Activated CD8-positive, alpha-beta memory T cell treated with anti-CD3 and anti-CD28 coated beads for 24 hours (primary cell): Measurements from ENCODE around the gene NBPF3.
"Not testable (repeated sequence)": the region's sequence is repeated elsewhere in the genome, so short reads cannot be mapped to it uniquely, and the experiment has no call there.

Experiments
- DNase-seq: peaks from one replicate; pipeline ENCODE4 v3.0.0-alpha.2; 2020

Gene NBPF3

DNA sequence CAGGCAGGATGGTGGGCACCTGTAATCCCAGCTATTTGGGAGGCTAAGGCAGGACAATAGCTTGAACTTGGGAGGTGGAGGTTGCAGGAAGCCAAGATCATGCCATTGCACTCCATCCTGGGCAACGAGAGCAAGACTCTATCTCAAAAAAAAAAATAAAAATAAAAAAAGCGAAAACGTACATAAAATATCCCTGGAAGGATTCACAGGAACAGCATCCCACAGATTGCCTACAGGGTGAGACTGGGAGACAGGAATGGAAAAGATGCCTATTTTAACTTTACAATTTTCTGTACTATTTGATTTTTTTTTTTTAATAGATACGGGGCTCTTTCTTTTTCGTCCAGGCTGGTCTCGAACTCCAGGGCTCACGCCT lies 604 bp upstream of the NBPF3 start:
- DNase-seq: no peak

DNA sequence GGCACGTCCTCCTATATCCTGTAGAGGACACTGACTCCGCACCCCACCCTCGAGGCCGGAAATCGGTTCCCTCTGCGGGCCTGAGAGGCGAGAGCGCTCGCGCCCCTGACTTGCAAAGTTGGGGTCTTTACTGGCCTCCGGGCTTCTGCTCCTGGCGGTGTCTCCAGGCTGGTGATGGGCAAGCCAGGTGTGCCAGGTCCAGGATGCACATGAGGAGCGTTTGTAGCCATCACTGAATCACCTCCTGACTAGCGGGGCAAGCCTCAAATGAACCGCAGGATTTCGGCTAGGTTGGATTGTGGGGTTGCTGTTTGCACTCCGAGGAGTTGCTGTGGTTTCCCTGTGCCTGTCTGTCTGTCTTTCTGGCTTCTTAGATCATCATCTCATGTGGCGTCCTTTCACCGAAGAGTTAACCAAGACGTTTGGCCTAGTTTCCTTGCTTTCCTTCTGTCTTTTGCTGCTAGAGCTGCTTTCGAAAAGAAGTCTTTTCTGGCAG lies 741 bp downstream of the NBPF3 start:
- peak; percentile 75 for DNase-seq

DNA sequence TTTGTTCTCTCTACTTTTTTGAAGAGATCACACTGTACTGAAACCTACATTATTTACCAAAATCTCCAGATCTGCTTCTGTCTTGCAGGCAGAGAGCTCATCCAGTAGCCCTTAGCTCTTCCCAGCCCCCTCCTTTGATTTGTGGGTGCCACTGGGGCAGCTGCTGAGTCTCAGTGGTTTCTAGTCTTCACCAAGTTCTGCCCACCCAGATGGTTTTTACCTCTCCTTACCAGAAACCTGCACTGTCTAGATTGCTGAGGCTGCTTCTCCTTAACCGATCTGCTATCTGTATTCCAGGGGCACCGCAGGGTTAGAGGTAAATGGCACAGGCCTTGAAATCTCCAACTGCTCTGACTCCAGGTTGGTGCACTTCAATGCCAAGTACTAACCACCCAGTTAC lies 6.7 kb downstream of the NBPF3 start:
- not testable (repeated sequence) for DNase-seq

DNA sequence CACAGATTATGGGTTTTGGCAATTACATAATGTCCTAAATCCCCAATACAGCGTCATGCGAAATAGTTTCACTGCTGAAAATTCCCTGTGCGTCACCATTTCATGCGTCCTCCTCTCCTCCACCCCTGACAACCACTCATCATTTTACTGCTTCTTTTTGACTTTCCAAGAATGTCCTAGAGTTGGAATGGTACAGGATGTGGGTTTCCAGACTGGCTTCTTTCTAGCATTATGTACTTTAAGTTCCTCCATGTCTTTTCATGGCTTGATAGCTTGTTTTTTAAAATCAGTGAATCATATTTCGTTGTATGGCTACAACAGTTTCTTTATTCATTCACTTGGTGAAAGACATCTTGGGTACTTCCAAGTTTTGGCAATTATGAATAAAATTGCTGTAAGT lies 7.4 kb downstream of the NBPF3 start:
- no peak for DNase-seq

DNA sequence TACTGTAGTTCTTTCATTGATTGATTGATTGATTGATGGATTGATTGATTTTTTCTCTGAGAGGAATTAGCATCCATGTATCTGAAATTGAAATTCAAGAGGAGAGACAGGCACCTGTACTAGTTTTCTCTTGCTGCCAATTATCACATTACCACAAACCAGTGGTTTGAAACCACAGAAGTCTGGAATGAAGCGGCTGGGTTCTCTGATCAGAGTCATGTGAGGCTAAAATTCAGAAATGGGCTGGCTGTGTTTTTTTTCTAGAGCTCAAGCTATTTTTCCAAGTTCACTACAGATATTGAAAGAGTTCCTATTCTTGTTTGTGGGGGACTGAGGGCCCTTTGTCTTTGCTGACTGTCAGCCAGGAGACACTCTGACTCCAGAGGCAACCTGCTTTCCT lies 10.0 kb downstream of the NBPF3 start:
- DNase-seq: no peak

DNA sequence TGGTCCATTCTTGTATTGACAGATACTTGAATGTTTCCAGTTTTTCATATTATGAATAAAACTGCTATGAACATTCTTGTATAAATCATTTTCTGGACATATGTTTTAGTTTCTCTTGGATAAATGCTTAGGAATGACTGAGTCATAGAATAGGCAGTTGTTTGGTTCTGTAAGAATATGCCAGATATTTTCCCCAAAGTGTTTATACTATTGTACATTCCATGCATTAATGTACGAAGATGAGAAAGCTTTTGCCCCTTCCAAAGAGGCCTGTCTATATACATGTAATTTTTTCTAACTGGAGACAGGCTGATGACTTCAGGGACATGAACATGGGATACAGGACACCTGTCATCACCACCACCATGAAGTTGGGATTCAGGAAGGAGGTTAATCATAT lies 11.3 kb downstream of the NBPF3 start:
- no peak for DNase-seq

DNA sequence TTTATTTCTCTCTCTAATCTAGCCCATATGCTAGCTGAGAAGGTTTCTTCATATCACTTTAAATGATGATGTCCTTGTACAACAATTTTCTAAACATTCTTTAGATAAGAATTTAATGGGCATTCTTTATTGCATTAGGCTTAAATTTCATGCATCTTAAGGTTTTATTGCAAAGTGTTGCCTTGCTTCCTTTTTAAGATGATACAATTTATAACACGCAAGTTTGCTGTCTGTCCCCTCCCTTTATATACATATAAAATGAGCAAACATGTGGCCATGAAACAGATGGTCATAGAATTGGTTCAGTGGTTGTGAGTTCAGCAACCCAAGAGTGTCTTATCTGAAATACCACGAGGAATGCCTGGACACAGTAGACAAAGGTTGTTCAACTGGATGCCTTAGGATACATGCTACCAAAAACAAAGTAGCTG lies 12.1 kb downstream of the NBPF3 start:
- no peak for DNase-seq

DNA sequence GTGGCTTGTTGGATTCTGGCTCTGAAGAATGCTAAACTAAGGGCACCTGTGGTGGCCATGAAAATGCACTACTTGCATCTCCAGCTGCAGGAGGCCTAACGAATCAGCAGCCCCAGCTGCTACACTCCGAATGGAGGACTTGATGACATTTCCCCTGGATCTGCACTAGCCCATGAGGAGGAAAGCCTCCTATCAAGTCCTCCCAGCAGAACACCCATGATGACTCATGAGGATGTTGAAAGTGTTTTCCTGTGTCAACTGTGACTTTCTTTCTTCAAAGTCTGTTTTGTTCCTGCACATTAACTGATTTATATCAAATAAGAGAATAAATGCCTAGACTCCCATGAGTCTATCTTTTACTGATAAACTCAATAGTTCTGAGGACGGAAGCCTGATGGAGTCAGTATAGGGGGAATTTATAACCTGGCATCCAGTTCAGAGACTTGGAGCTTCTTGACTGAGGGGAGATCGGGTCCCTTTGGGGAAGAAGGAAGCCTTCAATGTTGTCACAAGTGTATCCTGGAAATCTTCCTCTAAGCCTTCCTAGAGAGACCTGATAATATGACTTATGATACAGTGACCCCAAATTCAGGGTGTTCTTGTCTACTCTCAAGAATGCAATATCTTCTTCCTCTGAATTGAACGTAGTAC lies 14.2 kb downstream of the NBPF3 start:
- DNase-seq: not testable (repeated sequence)

DNA sequence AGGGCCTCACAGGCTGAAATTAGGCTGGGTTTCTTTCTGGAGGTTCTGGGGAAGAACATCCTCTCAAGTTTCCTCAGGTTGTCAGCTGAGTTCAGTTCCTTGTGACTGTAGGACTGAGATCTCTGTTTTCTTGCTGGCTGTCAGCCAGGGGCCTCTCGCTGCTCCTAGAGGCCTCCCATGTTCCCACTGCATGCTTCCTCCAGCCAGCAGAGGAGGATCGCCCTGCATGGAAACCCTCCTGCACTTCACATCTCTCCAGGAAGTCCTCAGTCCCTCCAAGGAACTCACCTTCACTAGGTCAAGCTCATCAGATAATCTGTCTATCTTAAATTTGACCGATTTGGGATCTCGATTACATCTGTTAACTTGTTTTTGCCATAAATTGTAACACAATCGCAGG lies 15.0 kb downstream of the NBPF3 start:
- not testable (repeated sequence) for DNase-seq

DNA sequence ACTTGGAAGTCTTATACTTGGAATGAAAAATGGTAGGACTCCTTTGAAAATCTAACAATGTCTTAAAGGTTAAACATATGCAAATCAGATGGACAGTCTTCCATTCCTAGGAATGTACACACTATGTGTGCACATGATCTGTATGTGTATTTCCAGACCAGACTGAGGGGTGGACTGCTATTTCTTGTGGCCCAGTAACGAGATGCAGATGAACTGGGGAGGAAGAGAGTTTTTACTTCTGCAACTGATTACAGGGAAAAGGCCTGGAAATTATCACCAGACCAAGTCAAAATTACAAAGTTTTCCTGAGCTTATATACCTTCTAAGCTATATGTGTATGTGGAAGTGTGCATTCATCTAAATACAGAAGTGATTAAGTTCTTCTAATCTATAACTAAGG lies 17.7 kb downstream of the NBPF3 start:
- no peak for DNase-seq

DNA sequence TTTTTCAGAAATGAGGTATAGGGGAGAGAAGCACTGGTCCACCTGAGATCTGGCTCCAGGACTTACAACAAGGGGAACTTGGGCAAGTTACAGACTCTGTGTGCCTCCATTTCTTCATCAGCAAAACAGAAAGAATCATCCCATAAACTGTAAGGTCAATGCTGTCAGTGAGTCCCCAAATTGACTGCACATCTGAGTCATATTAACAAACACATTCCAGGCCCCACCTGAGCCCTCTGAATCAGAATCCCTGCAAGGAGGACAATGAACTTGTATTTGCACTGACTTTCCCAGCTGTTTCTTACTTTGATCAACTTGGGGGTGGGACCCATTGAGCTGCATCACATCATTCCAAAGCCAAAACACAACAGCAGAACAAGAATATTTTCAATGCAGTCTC lies 25.2 kb downstream of the NBPF3 start:
- not testable (repeated sequence) for DNase-seq

DNA sequence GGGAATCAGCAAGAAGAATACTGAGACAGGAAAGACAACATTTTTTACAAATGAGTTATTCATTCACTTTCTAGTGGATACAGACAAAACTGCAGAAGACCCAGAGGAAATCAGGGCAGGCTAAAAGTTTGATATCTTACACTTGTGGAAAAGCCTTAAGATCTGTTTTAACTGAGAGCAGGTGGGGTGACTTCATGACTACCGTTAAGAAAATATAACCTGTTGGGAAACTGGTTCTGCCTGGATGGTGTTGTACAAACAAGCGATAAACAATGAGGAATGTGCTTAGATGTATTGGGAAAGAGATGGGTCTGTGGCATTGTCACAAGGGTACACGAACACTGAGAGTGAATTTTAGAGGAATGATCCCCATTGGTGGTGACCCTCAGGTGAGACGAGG lies 28.0 kb downstream of the NBPF3 start:
- not testable (repeated sequence) for DNase-seq

DNA sequence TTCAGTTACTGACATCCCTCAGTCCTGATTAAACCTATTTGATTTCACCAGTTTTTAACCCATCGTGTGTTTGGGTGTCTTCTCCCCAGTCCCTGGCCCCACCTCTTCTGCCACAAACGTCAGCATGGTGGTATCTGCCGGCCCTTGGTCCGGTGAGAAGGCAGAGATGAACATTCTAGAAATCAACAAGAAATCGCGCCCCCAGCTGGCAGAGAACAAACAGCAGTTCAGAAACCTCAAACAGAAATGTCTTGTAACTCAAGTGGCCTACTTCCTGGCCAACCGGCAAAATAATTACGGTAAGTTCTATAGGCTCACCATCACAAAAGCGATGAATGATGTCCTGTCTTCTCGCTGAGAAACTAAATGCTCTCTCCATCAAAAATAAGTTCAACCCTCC lies 28.7 kb downstream of the NBPF3 start:
- no peak for DNase-seq

DNA sequence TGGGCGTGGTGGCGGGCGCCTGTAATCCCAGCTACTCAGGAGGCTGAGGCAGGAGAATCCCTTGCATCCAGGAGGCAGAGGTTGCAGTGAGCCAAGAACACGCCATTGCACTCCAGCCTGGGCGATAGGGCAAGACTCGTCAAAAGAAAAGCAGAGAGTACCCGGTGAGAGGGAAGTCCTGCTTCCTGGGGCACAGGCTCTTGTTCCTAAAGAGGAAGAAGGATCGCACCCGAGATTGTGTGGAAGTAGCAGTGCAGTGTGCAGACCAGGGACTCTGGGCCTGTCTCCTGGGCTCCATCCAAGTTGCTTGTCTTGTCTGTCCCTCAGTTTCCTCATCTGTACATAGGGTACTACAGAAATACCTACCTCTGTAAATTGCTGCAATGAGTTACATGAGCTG lies 29.6 kb downstream of the NBPF3 start:
- no peak for DNase-seq

DNA sequence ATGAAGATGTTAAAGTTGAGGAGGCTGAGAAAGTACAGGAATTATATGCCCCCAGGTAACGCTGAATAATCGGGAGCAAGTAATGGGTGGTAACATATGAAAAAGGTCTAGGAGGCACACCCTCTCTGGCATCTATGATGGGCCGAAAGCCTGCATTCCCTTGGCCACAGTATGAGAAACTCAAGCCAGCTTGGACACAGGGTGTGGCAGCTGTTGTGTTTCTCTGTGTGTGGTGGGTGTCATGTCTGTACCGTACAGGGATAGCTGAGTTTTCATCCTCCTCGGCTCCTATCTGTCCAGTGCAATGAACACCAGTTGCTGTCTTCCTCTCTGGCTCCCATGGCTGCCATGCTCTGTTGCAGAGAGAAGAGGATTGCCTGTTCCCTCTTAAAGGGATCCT lies 32.9 kb downstream of the NBPF3 start:
- DNase-seq: no peak

DNA sequence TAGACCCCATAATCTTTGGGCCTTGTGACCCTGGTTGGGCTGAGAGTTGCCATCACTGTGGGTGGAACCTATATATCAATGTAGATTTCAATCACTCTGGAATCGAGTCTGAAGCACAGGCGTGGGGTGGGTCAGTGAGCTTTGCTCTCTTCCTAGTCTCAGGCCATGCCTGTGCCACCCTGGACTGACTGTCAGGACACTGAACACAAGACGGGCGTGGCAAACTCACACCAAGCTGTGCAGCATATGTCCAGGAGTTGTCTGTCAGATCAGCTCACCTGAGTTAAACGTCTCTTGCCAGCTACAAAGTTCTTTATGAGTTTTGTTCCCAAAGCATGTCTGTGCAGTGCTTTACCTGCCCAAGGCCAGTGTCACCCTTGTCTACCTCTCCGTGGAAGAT lies 38.4 kb downstream of the NBPF3 start:
- no peak for DNase-seq

DNA sequence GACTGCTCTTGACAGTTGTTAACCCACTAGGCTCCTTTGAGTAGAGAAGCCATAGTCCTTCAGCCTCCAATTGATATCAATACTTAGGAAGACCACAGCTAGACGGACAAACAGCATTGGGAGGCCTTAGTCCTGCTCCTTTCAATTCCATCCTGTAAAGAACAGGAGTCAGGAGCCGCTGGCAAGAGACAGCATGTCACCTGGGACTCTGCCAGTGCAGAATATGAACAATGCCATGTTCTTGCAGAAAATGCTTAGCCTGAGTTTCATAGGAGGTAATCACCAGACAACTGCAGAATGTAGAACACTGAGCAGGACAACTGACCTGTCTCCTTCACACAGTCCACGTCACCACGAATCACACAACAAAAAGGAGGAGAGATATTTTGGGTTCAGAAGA lies 43.9 kb downstream of the NBPF3 start:
- DNase-seq: not testable (repeated sequence)

DNA sequence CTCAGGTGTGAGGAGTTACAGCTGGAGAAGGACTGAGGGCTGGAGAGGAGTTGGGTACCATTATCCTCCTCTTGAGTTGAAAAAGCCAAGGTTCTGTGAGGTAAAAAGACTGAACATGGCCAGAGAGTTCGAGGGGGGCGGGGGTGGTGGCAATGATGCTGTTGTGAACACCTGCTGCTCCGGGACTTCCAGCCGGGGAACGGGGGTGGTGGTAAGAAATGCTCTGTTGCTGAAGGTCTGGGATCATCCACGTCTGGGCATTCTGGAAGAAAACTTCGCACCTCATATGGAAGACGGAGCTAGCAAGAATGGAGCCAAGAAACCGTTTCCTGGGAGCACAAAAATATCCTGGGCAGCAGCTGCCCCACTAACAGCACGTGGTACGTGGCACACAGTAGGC lies 49.2 kb downstream of the NBPF3 start:
- DNase-seq: no peak

DNA sequence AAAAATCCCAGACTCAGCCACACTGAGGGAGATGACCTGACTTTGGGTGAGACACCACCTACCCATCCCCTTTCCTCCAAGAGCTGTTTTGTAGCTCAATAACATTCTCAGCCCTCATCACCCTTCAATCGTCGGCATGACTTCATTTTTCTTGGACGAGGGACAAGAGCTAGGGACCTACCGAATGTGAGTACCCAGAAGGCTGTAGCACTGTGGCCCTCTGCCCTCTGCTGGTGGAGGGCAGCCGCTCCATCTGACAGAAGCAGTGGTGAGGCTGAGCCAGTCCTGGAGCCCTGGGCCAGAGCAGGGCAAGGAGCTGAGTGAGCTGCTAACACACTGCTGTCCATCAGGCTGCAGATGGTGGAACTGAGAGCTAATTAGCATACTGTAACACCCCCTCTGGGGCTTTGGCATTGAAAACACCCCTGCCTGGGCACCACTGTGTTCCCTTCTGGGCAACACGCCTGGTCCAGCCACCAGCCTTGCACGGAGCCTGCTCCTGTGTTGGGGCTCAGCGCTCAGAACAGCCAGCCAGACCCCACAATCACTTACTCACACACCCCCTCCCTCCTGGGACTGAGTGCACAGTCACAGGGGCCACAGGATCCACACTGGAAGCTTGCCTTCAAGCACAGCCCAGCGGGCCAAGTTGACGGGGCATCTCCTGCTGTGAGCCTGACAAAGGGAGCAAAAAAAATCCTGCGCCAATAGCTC lies 51.0 kb downstream of the NBPF3 start:
- no peak for DNase-seq

DNA sequence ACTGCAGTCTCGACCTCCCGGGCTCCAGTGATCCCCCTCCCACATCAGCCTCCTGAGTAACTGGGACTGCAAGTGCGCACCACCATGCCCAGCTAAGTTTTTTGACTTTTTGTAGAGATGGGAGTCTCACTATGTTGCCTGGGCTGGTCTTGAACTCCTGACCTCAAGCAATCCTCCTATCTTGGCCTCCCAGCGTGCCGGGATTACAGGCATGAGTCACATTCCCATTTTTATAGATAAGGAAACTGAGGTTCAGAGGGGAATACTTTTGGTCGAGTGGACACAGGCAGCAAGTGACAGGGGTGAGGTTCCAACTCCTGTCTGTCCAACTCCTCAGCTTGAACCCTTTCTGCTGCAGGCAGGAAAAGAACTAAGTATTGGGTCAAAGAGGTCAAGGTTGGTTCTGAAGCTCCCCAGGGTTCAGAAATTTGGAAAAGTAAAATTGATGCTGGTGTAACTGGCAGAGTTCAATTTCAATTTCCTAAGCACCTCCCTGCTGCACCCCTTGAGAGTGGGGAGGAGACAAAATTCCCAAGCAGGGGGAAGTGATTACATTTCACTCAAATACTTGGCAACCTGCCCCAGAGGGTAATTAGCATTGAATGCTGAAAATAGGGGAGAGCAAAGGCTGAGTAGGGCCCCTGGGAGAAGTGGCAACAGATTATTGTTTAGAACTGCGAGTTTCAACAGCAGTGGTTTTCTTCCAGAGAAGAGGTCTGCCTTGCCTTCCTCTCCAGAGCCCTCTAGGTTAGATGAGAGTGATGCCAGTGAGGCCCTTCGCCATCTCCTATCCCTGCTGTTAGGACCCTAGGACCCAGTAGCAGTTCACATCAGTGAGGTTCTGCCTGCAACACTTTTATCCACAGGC lies 51.8 kb downstream of the NBPF3 start:
- no peak for DNase-seq

DNA sequence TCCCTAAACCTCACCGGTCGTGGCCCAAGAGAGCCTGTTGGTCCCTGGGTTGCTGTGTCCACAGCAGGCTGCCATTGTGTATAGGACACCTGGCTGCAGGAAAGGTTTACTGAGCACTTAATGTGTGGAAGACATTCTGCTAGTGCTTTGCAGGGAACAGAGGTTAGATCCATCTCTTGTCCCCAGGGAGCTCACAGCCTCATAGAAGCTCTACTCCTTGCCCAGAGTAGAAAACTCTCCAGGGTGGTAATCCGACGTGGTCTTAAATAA lies 52.4 kb downstream of the NBPF3 start:
- DNase-seq: no peak

DNA sequence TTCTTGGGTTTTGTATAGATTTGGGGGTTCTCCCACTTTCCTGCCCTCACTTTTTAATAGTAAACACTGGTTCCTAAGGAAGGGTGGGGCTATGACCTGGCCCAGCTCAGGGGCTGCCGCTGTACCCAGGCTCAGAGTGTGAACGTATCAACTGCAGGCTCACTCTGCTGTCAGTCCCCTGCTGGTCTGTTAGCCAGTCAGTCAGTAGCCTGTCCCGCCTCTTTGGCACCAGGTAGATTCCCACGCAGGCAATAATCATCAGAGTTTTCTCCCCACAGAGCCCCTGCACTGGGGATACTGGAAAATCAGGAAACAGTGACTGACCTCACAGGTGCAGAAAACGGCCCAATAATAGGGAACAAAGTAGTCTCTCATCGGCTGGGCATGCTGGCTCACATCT lies 54.3 kb downstream of the NBPF3 start:
- DNase-seq: no peak

DNA sequence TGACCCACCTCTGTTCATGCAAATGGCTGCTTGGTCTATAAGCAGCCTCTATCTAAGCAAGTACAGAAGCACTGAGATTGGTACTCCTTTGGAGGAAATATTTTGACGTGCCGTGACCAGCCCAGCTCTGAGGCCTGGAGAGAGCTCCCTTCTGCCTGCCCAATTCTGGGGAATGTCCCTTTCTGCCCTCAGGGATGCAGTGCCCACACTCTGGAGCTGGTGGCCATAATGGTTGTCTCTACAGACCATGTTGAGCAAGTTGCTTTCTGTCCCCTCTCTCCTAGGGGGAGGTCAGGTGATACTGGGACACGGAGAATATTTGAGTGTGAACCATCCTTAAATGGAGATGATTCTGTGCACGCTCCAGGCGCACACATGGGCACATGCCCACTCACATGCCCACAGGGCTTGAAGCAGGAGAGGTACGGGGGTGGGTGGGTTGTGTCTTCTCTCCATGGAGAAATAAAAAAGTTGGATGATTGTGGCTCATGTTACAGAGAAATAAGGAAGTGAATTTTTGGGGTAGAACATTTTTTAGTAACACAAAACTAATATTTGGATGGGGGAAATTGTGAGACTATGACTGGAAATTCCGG lies 55.4 kb downstream of the NBPF3 start:
- DNase-seq: no peak

DNA sequence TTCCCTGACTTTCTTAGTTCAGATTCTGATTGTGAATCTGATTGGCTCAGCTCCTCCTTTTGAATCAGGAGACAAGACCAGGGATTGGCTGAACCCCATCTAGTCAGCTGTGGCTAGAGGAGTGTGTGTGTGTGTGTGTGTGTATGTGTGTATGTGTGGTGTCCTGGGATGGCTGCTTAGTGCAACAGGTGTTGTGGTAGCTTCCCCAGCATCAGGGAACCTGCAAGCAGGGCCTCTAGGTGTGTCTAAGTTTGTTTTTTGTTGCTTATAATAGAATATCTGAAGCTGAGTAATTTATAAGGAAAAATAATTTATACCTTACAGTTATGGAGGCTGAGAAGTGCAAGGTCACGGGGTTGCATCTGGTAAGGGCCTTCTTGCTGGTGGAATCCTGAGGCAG lies 56.1 kb downstream of the NBPF3 start:
- DNase-seq: no peak
